ENCODE data around the gene TMEM163.
"Not testable (repeated sequence)": the region's sequence is repeated elsewhere in the genome, so short reads cannot be mapped to it uniquely, and the experiment has no call there.

The TMEM163 gene

DNA sequence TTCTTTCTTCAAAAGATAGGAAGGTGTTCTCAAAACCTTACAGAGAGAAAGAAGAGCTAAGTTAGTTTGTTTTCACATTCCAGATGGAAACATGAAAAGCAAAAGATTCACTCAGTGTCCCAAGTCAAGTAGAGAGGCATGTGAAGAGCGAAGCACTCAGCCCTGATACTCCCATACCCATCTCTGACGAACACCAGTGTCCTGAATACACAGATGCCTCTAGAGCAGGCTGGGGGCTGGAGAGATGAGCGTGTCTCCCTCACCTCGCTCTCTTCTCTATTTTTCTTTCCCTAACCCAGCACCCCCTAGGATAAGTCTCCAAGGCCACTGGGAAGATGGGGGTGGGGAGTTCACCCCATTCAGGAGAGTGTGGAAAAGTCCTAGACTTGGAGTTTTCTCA, 227.8 kb downstream of the TMEM163 start:
- Histone ChIP-seq H3K27me3 (ENCODE audit: control insufficient read depth in 1 of 2, insufficient read depth in 2 of 2, low read length in 2 of 2) (no peaks in the 10 kb centered on the region), H3K4me3 (ENCODE audit: low read depth in 1 of 2, low read length in 2 of 2) (no peak overlapping the region), H3K9ac (ENCODE audit: low read length) (no peak overlapping the region), H3K27ac (ENCODE audit: low read depth, low read length) (no peak overlapping the region), H3K36me3 (ENCODE audit: insufficient read depth, low read length) (no peaks in the 10 kb centered on the region), H3K4me1 (ENCODE audit: insufficient read depth, low read length) (no peaks in the 10 kb centered on the region), H3K9me3 (ENCODE audit: low read length) (no peaks in the 10 kb centered on the region)

- Histone ChIP-seq H3K4me1 (ENCODE audit: insufficient read depth, low read length) (no peaks in the 10 kb centered on the region), H3K27me3 (ENCODE audit: control insufficient read depth in 1 of 2, insufficient read depth in 2 of 2, low read length in 2 of 2) (no peaks in the 10 kb centered on the region), H3K9ac (ENCODE audit: low read length) (no peak overlapping the region), H3K4me3 (ENCODE audit: low read depth in 1 of 2, low read length in 2 of 2) (no peak overlapping the region), H3K9me3 (ENCODE audit: low read length) (no peaks in the 10 kb centered on the region), H3K27ac (ENCODE audit: low read depth, low read length) (no peak overlapping the region), H3K36me3 (ENCODE audit: insufficient read depth, low read length) (no peaks in the 10 kb centered on the region)
These were observed 228.2 kb downstream of the TMEM163 start for GRCh38 chr2:134490559-134490958.

GRCh38 chr2:134489732-134490384, 228.9 kb downstream of the TMEM163 start:
- H3K4me3 ChIP-seq (ENCODE audit: low read depth in 1 of 2, low read length in 2 of 2) = no peak overlapping the region
- H3K9me3 ChIP-seq (ENCODE audit: low read length) = no peaks in the 10 kb centered on the region
- no peaks in the 10 kb centered on the region for H3K27me3 ChIP-seq (ENCODE audit: control insufficient read depth in 1 of 2, insufficient read depth in 2 of 2, low read length in 2 of 2)
- no peaks in the 10 kb centered on the region for H3K4me1 ChIP-seq (ENCODE audit: insufficient read depth, low read length)
- H3K36me3 ChIP-seq (ENCODE audit: insufficient read depth, low read length) = no peaks in the 10 kb centered on the region
- no peak overlapping the region for H3K27ac ChIP-seq (ENCODE audit: low read depth, low read length)
- no peak overlapping the region for H3K9ac ChIP-seq (ENCODE audit: low read length)

DNA sequence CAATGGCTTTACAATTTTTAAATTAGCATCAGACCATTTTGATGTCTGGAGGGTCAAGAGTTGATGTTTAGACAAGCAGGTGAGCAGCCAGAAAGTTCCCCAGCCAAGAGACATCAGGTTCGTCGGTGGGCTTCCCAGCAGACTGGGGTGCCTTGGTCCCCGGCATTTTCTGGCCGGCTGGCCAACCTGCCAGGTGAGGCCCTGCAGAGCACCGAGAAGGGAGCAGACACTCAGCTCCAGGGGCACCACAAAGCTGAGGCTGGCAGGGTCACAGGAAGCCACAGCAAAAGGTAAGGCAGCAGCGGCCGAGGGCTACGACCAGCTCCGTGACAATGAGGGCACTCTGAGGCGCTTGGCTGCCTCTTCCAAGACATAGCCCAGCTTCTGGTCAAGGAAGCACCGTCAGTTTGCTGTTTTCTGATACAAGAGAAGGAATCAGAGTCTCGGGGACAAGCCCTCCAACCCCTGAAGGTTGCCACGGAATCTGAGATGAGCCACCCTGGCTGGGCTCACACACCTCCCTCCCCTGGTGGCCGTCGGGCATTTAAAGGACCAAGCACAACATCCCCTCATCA, 235.9 kb downstream of the TMEM163 start:
- Histone ChIP-seq H3K9me3 (ENCODE audit: low read length) (no peaks in the 10 kb centered on the region), H3K4me3 (ENCODE audit: low read depth in 1 of 2, low read length in 2 of 2) (no peak overlapping the region), H3K4me1 (ENCODE audit: insufficient read depth, low read length) (no peaks in the 10 kb centered on the region), H3K36me3 (ENCODE audit: insufficient read depth, low read length) (no peaks in the 10 kb centered on the region), H3K9ac (ENCODE audit: low read length) (no peak overlapping the region), H3K27ac (ENCODE audit: low read depth, low read length) (no peak overlapping the region), H3K27me3 (ENCODE audit: control insufficient read depth in 1 of 2, insufficient read depth in 2 of 2, low read length in 2 of 2) (no peaks in the 10 kb centered on the region)

DNA sequence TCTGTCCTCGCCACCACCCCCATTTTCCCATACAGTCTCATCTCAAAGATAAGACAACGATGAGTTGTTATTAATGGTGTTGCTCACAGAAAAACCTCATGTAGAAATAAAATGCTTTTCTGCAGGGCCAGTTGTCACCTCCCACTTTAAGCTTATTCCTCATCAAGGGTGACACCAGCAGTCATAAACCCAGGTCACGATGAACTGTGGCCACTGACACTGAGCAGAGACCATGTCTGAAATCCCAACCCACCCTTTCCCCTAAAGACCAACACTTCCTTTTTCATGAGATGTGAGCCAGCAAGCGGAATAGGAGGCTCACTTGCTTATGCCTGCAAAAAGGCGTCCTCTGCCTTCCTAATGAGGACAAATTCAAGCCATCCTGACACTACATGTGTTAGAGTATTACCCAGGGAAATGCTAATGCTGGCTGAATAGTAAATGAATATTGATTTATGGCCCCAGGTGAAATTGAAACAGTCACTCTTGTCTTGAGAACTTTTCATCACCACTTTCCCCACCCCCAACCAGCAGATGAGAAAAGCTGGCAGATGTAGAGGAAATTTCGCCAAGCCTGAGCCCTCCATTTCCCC, 236.6 kb downstream of the TMEM163 start:
- no peaks in the 10 kb centered on the region for H3K9me3 ChIP-seq (ENCODE audit: low read length)

GRCh38 chr2:134479696-134480330, 239.0 kb downstream of the TMEM163 start:
- Histone ChIP-seq H3K4me3 (ENCODE audit: low read depth in 1 of 2, low read length in 2 of 2) (no peak overlapping the region), H3K9me3 (ENCODE audit: low read length) (no peaks in the 10 kb centered on the region), H3K27ac (ENCODE audit: low read depth, low read length) (no peak overlapping the region), H3K36me3 (ENCODE audit: insufficient read depth, low read length) (no peaks in the 10 kb centered on the region), H3K9ac (ENCODE audit: low read length) (no peak overlapping the region), H3K4me1 (ENCODE audit: insufficient read depth, low read length) (no peaks in the 10 kb centered on the region), H3K27me3 (ENCODE audit: control insufficient read depth in 1 of 2, insufficient read depth in 2 of 2, low read length in 2 of 2) (no peaks in the 10 kb centered on the region)

More for the DNA sequence above, 236.6 kb downstream of the TMEM163 start:
- Histone ChIP-seq H3K27me3 (ENCODE audit: control insufficient read depth in 1 of 2, insufficient read depth in 2 of 2, low read length in 2 of 2) (no peaks in the 10 kb centered on the region), H3K4me1 (ENCODE audit: insufficient read depth, low read length) (no peaks in the 10 kb centered on the region), H3K36me3 (ENCODE audit: insufficient read depth, low read length) (no peaks in the 10 kb centered on the region), H3K4me3 (ENCODE audit: low read depth in 1 of 2, low read length in 2 of 2) (no peak overlapping the region), H3K9ac (ENCODE audit: low read length) (no peak overlapping the region), H3K27ac (ENCODE audit: low read depth, low read length) (no peak overlapping the region)

DNA sequence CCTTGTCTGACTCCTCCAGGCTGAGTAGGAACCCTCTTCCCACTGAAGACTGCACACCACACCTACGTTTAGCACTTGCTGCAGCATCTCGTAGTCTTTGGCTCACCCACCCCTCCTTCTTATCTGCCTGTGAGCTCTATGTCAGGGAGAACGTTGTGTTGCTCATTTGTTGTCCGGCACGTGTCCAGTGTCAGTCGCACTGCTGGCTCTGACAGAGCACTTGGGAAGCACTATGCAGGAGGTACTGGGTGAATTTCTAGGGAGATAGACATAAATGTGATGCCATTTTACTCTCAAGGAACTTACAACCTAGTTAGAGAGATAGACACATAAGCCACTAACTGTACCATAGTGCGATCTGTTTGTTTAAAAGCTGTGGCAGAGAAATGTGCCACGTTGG, 241.8 kb downstream of the TMEM163 start:
- not testable (repeated sequence) for H3K36me3 ChIP-seq (ENCODE audit: insufficient read depth, low read length); H3K27me3 ChIP-seq (ENCODE audit: control insufficient read depth in 1 of 2, insufficient read depth in 2 of 2, low read length in 2 of 2); H3K9me3 ChIP-seq (ENCODE audit: low read length); H3K4me3 ChIP-seq (ENCODE audit: low read depth in 1 of 2, low read length in 2 of 2); H3K27ac ChIP-seq (ENCODE audit: low read depth, low read length); H3K9ac ChIP-seq (ENCODE audit: low read length); H3K4me1 ChIP-seq (ENCODE audit: insufficient read depth, low read length)

GRCh38 chr2:134470561-134471168, 248.1 kb downstream of the TMEM163 start:
- Histone ChIP-seq H3K27ac (ENCODE audit: low read depth, low read length) (no peak overlapping the region), H3K9ac (ENCODE audit: low read length) (no peak overlapping the region), H3K9me3 (ENCODE audit: low read length) (no peaks in the 10 kb centered on the region), H3K27me3 (ENCODE audit: control insufficient read depth in 1 of 2, insufficient read depth in 2 of 2, low read length in 2 of 2) (no peaks in the 10 kb centered on the region), H3K4me3 (ENCODE audit: low read depth in 1 of 2, low read length in 2 of 2) (no peak overlapping the region), H3K36me3 (ENCODE audit: insufficient read depth, low read length) (no peaks in the 10 kb centered on the region), H3K4me1 (ENCODE audit: insufficient read depth, low read length) (no peaks in the 10 kb centered on the region)

- no peak overlapping the region for H3K4me3 ChIP-seq (ENCODE audit: low read depth in 1 of 2, low read length in 2 of 2)
- H3K9ac ChIP-seq (ENCODE audit: low read length) = no peak overlapping the region
- H3K9me3 ChIP-seq (ENCODE audit: low read length) = no peaks in the 10 kb centered on the region
- no peak overlapping the region for H3K27ac ChIP-seq (ENCODE audit: low read depth, low read length)
- H3K4me1 ChIP-seq (ENCODE audit: insufficient read depth, low read length) = no peaks in the 10 kb centered on the region
- H3K27me3 ChIP-seq (ENCODE audit: control insufficient read depth in 1 of 2, insufficient read depth in 2 of 2, low read length in 2 of 2) = no peaks in the 10 kb centered on the region
- no peaks in the 10 kb centered on the region for H3K36me3 ChIP-seq (ENCODE audit: insufficient read depth, low read length)
These were observed 249.2 kb downstream of the TMEM163 start for GRCh38 chr2:134469516-134470115.

DNA sequence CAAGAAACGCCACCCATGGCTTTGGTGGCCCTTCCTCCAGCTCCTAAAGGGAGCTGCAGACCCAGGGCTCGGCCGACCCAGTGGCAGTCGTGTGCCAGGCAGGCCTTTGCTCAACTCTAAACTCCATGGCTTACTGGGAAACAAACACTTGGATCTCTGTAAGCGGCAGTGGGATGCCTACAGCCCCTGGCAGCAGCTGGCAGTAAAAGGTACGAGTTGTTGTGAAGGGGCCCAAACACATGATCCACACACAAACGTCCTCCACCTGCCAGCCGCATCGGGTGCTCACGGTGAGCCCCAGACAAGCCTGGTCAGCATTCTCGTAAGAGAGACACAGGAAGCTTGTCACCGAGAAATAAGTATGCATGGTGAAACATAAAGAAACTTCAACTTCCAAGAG, 250.0 kb downstream of the TMEM163 start:
- Histone ChIP-seq H3K4me1 (ENCODE audit: insufficient read depth, low read length) (no peaks in the 10 kb centered on the region), H3K9me3 (ENCODE audit: low read length) (no peaks in the 10 kb centered on the region), H3K9ac (ENCODE audit: low read length) (no peak overlapping the region), H3K4me3 (ENCODE audit: low read depth in 1 of 2, low read length in 2 of 2) (no peak overlapping the region), H3K27ac (ENCODE audit: low read depth, low read length) (no peak overlapping the region), H3K27me3 (ENCODE audit: control insufficient read depth in 1 of 2, insufficient read depth in 2 of 2, low read length in 2 of 2) (no peaks in the 10 kb centered on the region), H3K36me3 (ENCODE audit: insufficient read depth, low read length) (no peaks in the 10 kb centered on the region)

GRCh38 chr2:134468164-134468563, 250.6 kb downstream of the TMEM163 start:
- no peak overlapping the region for H3K27ac ChIP-seq (ENCODE audit: low read depth, low read length)
- no peaks in the 10 kb centered on the region for H3K27me3 ChIP-seq (ENCODE audit: control insufficient read depth in 1 of 2, insufficient read depth in 2 of 2, low read length in 2 of 2)
- H3K9me3 ChIP-seq (ENCODE audit: low read length) = no peaks in the 10 kb centered on the region
- H3K36me3 ChIP-seq (ENCODE audit: insufficient read depth, low read length) = no peaks in the 10 kb centered on the region
- H3K9ac ChIP-seq (ENCODE audit: low read length) = no peak overlapping the region
- H3K4me1 ChIP-seq (ENCODE audit: insufficient read depth, low read length) = no peaks in the 10 kb centered on the region
- H3K4me3 ChIP-seq (ENCODE audit: low read depth in 1 of 2, low read length in 2 of 2) = no peak overlapping the region

Measured in muscle layer of colon (tissue), 2 donors.